ENCODE results near the gene RAP2A.

Gene RAP2A

GRCh38 chr13:97435794-97436193, 1.8 kb downstream of the RAP2A start:
- H4K20me1 ChIP-seq (ENCODE audit: insufficient read depth, low read length) = no peaks in the 10 kb centered on the region
- no peak for TF ChIP-seq EZH2 (optimal IDR thresholded peaks at IDR 0.05; ENCODE audit: low read depth, low read length)
- H3K4me1 ChIP-seq (ENCODE audit: low read length) = peaks cover 26% of the 10 kb centered on the region; the same call in 1 of the 2 replicates
- peak overlapping the region; percentile 85 for H3K4me2 ChIP-seq (ENCODE audit: low read depth, low read length)
- peaks cover 16% of the 10 kb centered on the region for H3F3A ChIP-seq (ENCODE audit: insufficient read depth, low read length)
- no peaks in the 10 kb centered on the region for H3K9me2 ChIP-seq (replicated peaks; ENCODE audit: insufficient read depth, low read length)
- H3K79me2 ChIP-seq (ENCODE audit: low read length) = peaks cover 55% of the 10 kb centered on the region
- peak overlapping the region; percentile 64; the same call in 1 of the 2 replicates for H3K9ac ChIP-seq (ENCODE audit: low read length)
- no peaks in the 10 kb centered on the region for H3K36me3 ChIP-seq (replicated peaks; ENCODE audit: insufficient read depth, low read length)
- no peak overlapping the region for H3K27ac ChIP-seq (ENCODE audit: low read length)
- H3K9me3 ChIP-seq (replicated peaks; ENCODE audit: insufficient read depth, low read length) = no peaks in the 10 kb centered on the region
- no peaks in the 10 kb centered on the region for H3K27me3 ChIP-seq (replicated peaks; ENCODE audit: insufficient read depth, low read length)
- DNase-seq = peak; percentile 13
- H3K4me3 ChIP-seq (ENCODE audit: low read length) = peak overlapping the region; percentile 76
- no peak overlapping the region for H2AFZ ChIP-seq (ENCODE audit: low read length)

- H3K4me2 ChIP-seq (ENCODE audit: low read depth, low read length) = peak overlapping the region; percentile 85; the same call in 1 of the 2 replicates
- H3K4me3 ChIP-seq (ENCODE audit: low read length) = no peak overlapping the region
- no peak overlapping the region for H2AFZ ChIP-seq (ENCODE audit: low read length)
- H3K9me2 ChIP-seq (replicated peaks; ENCODE audit: insufficient read depth, low read length) = no peaks in the 10 kb centered on the region
- DNase-seq = no peak
- H4K20me1 ChIP-seq (ENCODE audit: insufficient read depth, low read length) = no peaks in the 10 kb centered on the region
- H3K36me3 ChIP-seq (replicated peaks; ENCODE audit: insufficient read depth, low read length) = no peaks in the 10 kb centered on the region
- no peak overlapping the region for H3K9ac ChIP-seq (ENCODE audit: low read length)
- H3K27me3 ChIP-seq (replicated peaks; ENCODE audit: insufficient read depth, low read length) = no peaks in the 10 kb centered on the region
- H3K79me2 ChIP-seq (ENCODE audit: low read length) = peaks cover 59% of the 10 kb centered on the region
- H3K9me3 ChIP-seq (replicated peaks; ENCODE audit: insufficient read depth, low read length) = no peaks in the 10 kb centered on the region
- no peak overlapping the region for H3K27ac ChIP-seq (ENCODE audit: low read length)
- peaks cover 16% of the 10 kb centered on the region; the same call in 1 of the 2 replicates for H3K4me1 ChIP-seq (ENCODE audit: low read length)
- no peak for TF ChIP-seq EZH2phosphoT487 (IDR thresholded peaks at IDR 0.05; ENCODE audit: low read length)
- no peak for TF ChIP-seq EZH2 (optimal IDR thresholded peaks at IDR 0.05; ENCODE audit: low read depth, low read length)
- no peak for TF ChIP-seq CTCF (IDR thresholded peaks at IDR 0.05; ENCODE audit: low read length)
- H3F3A ChIP-seq (ENCODE audit: insufficient read depth, low read length) = peaks cover 15% of the 10 kb centered on the region
Observed at GRCh38 chr13:97436845-97437244, 2.9 kb downstream of the RAP2A start.

GRCh38 chr13:97437729-97438128, 3.8 kb downstream of the RAP2A start:
- Histone ChIP-seq H3K9me3 (replicated peaks; ENCODE audit: insufficient read depth, low read length) (no peaks in the 10 kb centered on the region), H4K20me1 (ENCODE audit: insufficient read depth, low read length) (no peaks in the 10 kb centered on the region), H3K4me3 (ENCODE audit: low read length) (no peak overlapping the region), H2AFZ (ENCODE audit: low read length) (no peak overlapping the region), H3K27ac (ENCODE audit: low read length) (no peak overlapping the region), H3K4me1 (ENCODE audit: low read length) (peaks cover 15% of the 10 kb centered on the region; the same call in 1 of the 2 replicates), H3K36me3 (replicated peaks; ENCODE audit: insufficient read depth, low read length) (no peaks in the 10 kb centered on the region), H3K9ac (ENCODE audit: low read length) (no peak overlapping the region), H3K27me3 (replicated peaks; ENCODE audit: insufficient read depth, low read length) (no peaks in the 10 kb centered on the region), H3K9me2 (replicated peaks; ENCODE audit: insufficient read depth, low read length) (no peaks in the 10 kb centered on the region), H3K79me2 (ENCODE audit: low read length) (peaks cover 62% of the 10 kb centered on the region), H3K4me2 (ENCODE audit: low read depth, low read length) (0 out of 2 replicates have a peak overlapping the region, but pooled peaks have one; percentile 3), H3F3A (ENCODE audit: insufficient read depth, low read length) (peaks cover 7% of the 10 kb centered on the region; the same call in 1 of the 2 replicates)
- TF ChIP-seq EZH2 (optimal IDR thresholded peaks at IDR 0.05; ENCODE audit: low read depth, low read length) (no peak), EZH2phosphoT487 (IDR thresholded peaks at IDR 0.05; ENCODE audit: low read length) (no peak), CTCF (IDR thresholded peaks at IDR 0.05; ENCODE audit: low read length) (no peak)
- DNase-seq = no peak

DNA sequence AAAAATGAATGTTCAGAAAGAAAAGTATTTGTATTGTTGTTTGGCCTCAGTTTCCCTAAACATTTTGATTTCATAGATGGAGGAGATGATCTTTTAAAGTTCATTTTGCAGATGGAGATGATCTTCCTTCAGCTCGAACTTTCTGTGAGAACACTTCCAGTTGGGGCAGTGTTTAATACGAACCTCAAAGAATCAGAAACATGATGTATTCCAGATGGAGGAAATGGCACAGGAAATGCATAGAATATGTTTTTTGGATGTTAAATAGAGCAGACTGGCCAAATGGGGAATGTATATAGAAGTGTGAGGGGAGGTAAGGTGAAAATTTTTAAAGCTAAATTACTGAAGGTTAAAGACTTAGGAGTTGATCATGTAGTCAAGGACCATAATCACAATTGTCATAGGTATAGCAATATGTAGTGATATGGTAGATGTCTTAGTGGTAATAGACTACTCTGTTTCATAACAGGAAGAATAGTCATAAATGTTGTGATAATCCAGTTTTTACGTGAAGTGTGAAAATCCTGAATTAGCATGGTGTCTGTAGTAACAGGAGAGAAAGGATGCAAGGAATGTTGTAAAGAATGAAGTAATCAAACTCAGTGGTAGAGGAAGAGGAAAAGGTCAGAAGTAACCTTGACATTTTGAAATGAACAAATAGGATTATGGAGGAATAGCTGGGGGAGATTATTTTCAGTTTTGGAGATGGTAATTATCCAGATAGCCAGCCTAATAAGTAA, 5.1 kb downstream of the RAP2A start:
- H3K27me3 ChIP-seq (replicated peaks; ENCODE audit: insufficient read depth, low read length) = no peaks in the 10 kb centered on the region
- DNase-seq = no peak
- no peak for TF ChIP-seq EZH2phosphoT487 (IDR thresholded peaks at IDR 0.05; ENCODE audit: low read length)
- 0 out of 2 replicates have a peak, but pooled peaks cover 3% of the 10 kb centered on the region for H3F3A ChIP-seq (ENCODE audit: insufficient read depth, low read length)
- no peaks in the 10 kb centered on the region for H3K9me3 ChIP-seq (replicated peaks; ENCODE audit: insufficient read depth, low read length)
- no peaks in the 10 kb centered on the region for H4K20me1 ChIP-seq (ENCODE audit: insufficient read depth, low read length)
- H2AFZ ChIP-seq (ENCODE audit: low read length) = no peak overlapping the region
- H3K27ac ChIP-seq (ENCODE audit: low read length) = no peak overlapping the region
- no peaks in the 10 kb centered on the region for H3K9me2 ChIP-seq (replicated peaks; ENCODE audit: insufficient read depth, low read length)
- no peaks in the 10 kb centered on the region for H3K36me3 ChIP-seq (replicated peaks; ENCODE audit: insufficient read depth, low read length)
- peaks cover 15% of the 10 kb centered on the region; the same call in 1 of the 2 replicates for H3K4me1 ChIP-seq (ENCODE audit: low read length)
- no peak overlapping the region for H3K4me2 ChIP-seq (ENCODE audit: low read depth, low read length)
- H3K9ac ChIP-seq (ENCODE audit: low read length) = no peak overlapping the region
- peaks cover 70% of the 10 kb centered on the region for H3K79me2 ChIP-seq (ENCODE audit: low read length)
- H3K4me3 ChIP-seq (ENCODE audit: low read length) = no peak overlapping the region
